Stimulated activated CD8-positive, alpha-beta memory T cell treated with anti-CD3 and anti-CD28 coated beads, Interleukin-4, amount 100 ng/mL, for 48 hours (primary cell): ENCODE data around the gene RBMS1.
A peak's percentile ranks its signal among the peaks of the same experiment; 100 is the strongest.
"Not testable (repeated sequence)": the region's sequence is repeated elsewhere in the genome, so short reads cannot be mapped to it uniquely, and the experiment has no call there.

ENCODE experiments used
- DNase-seq: peaks from one replicate; pipeline ENCODE4 v3.0.0-alpha.2; 2020

The RBMS1 gene

DNA sequence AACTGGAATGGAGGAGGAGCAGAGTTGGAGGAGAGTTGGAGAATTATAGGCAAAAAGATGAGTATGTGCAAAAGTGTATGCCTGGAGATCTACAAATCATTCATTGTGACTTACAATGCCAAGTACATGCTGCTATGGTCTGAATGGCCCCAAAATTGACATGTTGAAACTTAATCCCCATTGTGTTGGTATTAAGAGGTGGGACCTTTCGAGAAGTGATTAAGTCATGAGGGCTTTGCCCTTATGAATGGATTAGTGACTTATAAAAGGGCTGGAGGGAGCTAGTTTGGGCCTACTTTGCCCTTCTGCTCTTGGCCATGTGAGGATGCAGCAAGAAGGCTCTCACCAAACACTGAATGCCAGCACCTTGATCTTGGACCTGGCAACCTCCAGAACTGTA is 6.3 kb upstream of the RBMS1 start:
- no peak for DNase-seq

DNA sequence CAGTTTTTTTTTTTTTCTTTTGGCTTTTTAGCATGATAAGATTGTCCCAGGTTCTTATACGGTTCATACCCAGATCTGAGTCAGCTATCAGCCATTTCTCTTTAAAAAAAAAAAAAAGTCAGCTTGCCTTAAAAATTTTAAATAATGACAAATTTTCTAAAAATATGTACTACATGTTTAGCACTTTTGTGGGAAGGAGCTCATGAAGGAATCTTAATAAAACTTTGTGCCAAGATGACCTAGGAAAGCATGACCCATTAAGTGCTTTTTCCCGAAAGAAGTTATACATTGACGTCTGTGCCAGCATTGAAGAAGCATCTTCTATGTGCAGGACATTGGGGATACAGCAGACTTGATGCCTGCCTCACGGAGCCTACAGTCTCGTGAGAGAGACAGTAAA is 4.5 kb upstream of the RBMS1 start:
- DNase-seq, result no peak

DNA sequence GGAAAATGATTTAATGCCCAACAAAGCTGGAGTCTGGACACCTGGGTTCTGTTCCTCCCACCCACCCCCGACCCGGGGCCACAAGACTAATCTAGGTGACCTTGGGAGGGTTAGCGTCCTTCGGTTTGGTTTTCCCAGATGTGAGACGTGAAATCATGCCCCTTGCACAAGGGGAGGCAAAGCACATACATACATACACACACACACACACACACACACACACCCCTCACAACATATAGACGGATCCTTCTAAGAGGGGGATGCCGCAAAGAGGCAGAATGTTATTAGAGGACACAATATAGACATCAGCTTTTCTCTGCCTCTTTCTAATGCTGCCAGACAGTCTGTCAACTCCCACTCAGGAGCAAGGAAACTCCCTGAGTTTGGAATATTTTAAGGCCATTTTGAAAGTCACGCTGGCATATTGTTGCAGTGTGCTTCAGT is 616 bp upstream of the RBMS1 start:
- no peak for DNase-seq

GRCh38 chr2:160492401-160493226 is 993 bp downstream of the RBMS1 start:
- DNase-seq, result peak; percentile 74

GRCh38 chr2:160491911-160492371 is 1.7 kb downstream of the RBMS1 start:
- DNase-seq, result no peak

DNA sequence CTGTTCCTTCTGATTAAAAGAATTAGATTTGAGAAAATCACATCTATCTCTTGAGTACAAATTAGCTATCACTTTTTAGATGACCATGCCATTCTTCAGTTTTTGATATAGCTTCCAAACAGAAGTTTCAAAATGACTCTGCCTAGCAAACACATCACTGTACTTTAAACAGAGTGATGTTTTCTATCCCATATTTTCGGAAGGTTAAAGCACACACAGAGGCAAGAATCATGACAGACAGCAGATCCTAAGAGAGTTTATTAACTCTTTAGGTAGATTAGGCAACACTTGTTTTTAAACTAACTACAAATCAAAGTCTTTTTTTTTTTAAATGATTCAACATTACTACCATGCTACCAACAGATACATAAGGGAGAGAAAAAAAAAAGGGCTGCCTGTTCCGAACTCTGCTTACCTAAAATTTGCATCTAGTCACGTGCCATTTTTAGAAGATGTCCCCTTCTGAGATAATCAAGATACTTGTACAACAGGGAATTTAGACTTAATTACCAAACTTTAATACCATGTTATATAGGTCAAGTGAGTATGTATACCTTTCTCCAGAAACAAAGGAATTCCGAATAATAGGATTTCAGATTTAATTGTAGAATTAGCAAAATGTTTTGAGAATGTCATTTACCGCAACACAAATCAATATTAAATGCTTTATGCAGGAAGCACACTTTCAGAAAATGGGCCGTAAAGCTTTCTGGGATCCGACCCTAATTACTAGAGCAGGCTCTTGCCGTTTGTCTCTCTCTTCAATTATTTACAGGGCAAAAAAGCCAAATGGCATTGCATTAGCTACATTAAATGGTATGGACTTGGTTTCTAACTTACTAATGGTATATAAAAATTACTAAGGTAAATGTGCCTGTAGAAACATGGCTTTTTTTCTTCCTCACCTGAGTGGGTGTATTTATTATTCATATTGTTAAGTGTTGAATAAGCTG is 2.6 kb downstream of the RBMS1 start:
- no peak for DNase-seq

- DNase-seq, result no peak
Observed at GRCh38 chr2:160489111-160489510, 4.5 kb downstream of the RBMS1 start.

DNA sequence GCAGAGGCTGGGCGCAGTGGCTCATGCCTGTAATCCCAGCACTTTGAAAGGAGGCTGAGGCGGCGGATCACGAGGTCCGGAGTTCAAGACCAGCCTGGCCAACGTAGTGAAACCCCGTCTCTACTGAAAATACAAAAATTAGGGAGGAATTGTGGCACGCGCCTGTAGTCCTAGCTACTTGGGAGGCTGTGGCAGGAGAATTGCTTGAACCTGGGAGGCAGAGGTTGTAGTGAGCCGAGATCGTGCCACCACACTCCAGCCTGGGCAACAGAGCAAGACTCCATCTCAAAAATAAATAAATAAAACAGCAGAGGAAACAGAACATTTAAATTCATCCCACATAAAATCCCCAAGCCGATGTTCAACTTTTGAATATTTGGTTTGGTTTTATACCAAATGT is 5.3 kb downstream of the RBMS1 start:
- DNase-seq, result not testable (repeated sequence)

GRCh38 chr2:160486341-160486740 is 7.3 kb downstream of the RBMS1 start:
- DNase-seq, result no peak

DNA sequence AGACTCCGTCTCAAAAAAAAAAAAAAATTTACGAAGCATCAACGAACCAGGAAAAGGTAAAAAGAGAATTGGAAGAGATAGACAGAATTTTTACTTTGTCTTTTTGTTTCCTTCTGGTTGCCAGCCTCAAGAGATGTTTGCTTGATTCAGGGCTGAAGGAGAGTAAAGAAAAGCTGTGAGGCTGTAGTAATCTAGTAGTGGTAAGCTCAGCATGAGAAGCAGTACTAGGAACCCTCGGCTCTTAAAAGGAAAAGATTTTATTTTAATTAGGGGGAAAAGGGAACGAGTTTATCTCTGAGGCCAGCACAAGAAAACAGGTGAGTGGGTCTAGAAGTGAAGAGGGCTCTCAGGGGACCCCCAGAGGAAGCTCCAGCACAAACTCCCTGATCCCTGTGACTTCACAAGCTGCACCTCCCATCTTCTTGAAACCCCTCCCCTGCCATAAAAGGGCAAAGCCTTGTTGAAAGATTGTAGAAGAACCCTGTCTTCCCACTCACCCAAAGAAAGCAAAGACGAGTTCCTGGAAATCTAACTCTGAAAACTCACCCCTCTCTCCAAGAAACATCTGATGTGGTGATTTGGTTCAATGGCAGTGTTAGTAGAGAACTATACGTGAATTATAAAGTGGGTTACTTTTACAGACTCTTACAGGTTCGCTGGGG is 8.6 kb downstream of the RBMS1 start:
- DNase-seq, result no peak

GRCh38 chr2:160482673-160483072 is 10.9 kb downstream of the RBMS1 start:
- no peak for DNase-seq

GRCh38 chr2:160479269-160479668 is 14.3 kb downstream of the RBMS1 start:
- no peak for DNase-seq

DNA sequence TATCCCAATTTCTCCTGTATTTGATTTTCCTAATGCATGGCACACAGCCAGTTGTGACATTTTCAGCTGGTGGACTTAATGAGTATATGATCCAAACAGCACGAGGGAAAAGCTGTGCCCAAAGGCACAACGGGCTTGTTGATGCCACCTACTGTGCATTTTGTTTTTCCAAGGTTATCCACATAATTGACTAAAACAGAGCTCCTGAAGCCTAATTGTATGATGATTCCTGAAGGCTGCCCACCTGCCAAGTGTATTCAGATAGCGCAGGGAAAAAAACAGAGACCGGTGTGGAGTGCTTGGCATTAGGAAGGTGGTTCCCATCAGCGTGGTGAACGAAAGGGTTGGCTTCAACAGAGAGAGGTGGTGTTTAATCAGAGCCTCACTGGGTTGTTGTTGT is 14.9 kb downstream of the RBMS1 start:
- DNase-seq, result no peak

DNA sequence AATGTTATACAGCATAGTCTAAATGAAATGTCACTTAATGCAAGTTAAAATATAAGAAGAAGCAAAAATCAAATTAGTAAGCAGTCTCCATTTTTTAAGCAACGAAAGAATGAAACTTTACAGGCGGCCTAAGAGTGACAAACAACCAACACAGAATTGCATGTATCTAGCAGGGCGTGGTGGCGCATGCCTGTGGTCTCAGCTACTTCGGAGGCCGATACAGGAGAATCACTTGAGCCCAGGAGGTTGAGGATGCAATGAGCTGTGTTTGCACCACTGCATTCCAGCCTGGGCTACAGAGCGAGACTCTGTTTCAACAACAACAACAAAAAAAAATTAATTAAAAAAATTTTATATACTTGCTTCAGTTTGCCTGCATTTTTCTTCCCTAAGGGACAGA is 16.6 kb downstream of the RBMS1 start:
- no peak for DNase-seq

GRCh38 chr2:160474891-160475787 is 18.5 kb downstream of the RBMS1 start:
- no peak for DNase-seq

DNA sequence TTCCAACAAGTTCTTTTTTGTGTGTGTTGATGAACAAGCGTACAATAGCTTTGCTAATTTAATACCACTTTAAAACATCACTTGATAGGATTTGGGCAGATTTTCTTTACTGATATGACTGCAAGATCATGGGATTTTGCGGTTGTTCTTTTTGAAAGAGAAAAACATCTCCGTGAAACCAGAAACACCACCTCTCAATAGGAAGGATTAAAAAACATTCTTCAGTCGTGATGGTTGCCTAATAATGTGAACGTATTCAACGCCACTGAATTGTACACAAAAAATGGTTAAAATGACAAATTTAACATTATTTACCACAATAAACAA is 19.3 kb downstream of the RBMS1 start:
- no peak for DNase-seq

- DNase-seq, result no peak
Observed at GRCh38 chr2:160473468-160474318, 19.9 kb downstream of the RBMS1 start.

- no peak for DNase-seq
Observed at GRCh38 chr2:160472839-160473251, 20.8 kb downstream of the RBMS1 start.

- DNase-seq, result no peak
Observed at GRCh38 chr2:160471950-160472349, 21.7 kb downstream of the RBMS1 start.

GRCh38 chr2:160469621-160470204 is 23.9 kb downstream of the RBMS1 start:
- DNase-seq, result no peak

GRCh38 chr2:160469164-160469563 is 24.4 kb downstream of the RBMS1 start:
- DNase-seq, result no peak
